Measurements from ENCODE around the gene FAM53B.

FAM53B gene

GRCh38 chr10:124605856-124606812, 138.0 kb downstream of the FAM53B start:
- DNase-seq, result no peak

GRCh38 chr10:124605481-124605855, 138.7 kb downstream of the FAM53B start:
- no peak for DNase-seq

- DNase-seq, result no peak
Observed at GRCh38 chr10:124605001-124605370, 139.2 kb downstream of the FAM53B start.

GRCh38 chr10:124604214-124605000, 139.8 kb downstream of the FAM53B start:
- DNase-seq, result no peak

GRCh38 chr10:124603376-124604213, 140.6 kb downstream of the FAM53B start:
- no peak for DNase-seq

DNA sequence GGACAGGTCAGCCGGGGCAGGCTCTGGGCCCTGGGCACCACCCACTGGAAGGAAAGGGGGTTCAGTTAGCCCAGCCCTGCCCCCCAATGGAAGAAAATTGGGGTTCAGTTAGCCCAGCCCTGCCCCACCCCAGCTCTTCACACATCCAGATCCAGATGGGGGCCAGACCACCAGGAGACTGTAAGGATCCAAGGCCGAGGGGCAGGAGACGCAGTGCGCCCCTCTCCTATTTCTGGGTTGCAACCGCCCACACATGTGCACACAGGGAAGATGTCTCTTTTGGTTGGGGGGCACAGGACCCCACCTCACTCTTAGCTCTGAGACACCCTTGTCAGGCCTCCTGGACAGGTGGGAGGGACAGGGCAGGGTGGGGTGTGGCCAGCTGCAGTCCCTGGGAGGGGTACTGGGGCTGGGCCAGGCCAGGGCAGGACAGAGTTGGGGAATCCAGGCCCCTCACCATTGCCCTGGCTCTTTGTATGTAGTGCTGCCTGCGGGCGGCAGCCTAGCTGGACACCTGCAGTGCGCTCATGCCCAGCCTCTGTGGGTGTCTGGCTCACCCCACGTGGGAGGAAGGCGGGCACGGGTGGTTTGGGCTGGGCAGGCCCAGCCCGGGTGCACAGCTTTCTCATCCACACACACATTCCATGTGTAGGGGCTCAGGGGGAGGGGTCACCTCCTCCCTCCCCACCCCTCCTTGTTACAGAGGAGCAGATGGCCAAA, 141.4 kb downstream of the FAM53B start:
- no peak for DNase-seq

DNA sequence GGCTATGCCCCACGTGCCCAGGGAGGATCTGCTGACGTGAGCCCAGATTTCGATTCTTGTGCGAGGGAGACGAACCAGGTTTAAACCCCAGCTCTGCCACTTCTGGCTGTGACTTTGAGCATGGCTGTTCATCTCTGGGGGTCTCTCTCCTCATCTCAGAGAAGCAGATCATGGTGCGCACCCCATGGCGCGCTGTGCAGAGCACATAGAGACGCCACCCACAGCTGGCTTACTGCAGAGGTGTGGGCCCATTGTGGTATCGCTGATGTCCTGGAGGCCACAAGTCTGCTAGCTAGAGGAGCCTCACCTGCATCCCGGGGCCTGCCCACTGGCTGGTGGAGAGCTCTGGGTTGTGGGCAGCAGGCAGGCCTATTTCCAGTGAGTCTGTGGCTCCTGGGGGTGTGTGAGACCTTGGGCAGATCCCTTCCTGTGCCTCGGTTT, 142.0 kb downstream of the FAM53B start:
- DNase-seq, result no peak

- no peak for DNase-seq
Observed at GRCh38 chr10:124601431-124602120, 142.6 kb downstream of the FAM53B start.

DNA sequence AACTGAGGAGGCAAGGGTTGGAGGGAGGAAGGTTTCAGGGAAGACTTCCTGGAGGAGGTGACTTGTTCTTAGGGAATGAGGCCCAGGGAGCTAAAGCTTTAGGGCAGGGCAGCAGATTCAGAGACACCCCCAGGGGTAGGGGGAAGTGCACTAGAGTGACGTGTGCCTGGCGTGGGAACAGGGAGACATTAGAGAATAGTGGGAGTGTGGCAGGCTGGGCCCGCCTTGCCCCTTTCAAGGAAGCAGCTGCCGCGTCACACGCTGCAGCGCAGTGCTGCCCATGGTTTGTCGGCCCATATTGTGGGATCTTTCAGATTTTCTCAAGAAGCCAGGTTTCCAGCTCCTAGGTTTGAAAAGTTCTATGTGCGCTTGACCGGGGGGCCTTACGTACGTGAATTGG, 143.2 kb downstream of the FAM53B start:
- no peak for DNase-seq

- DNase-seq, result no peak
Observed at GRCh38 chr10:124600051-124600880, 143.9 kb downstream of the FAM53B start.

DNA sequence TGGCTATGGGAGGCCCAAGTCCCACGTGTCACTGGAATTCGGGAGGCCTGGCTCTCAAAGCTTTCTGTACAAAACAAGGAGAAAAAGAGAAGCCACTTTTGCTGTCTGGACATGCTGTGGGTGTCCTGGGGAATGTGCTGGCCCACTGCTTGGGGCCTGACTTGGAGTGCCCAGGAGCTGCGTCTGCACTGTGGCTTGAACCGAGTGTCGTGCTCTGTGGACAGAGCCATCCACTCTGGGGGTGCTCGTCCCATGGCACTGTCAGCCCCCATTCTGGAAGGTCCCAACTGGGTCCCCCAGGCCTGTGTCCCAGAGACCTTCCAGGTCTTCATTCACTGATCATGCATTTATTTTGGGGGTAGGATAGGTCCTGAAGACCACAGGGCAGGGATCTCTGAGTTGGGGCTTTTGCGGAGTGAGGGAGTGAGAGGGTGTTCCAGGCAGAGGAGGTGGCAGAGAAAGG, 144.6 kb downstream of the FAM53B start:
- DNase-seq, result no peak

DNA sequence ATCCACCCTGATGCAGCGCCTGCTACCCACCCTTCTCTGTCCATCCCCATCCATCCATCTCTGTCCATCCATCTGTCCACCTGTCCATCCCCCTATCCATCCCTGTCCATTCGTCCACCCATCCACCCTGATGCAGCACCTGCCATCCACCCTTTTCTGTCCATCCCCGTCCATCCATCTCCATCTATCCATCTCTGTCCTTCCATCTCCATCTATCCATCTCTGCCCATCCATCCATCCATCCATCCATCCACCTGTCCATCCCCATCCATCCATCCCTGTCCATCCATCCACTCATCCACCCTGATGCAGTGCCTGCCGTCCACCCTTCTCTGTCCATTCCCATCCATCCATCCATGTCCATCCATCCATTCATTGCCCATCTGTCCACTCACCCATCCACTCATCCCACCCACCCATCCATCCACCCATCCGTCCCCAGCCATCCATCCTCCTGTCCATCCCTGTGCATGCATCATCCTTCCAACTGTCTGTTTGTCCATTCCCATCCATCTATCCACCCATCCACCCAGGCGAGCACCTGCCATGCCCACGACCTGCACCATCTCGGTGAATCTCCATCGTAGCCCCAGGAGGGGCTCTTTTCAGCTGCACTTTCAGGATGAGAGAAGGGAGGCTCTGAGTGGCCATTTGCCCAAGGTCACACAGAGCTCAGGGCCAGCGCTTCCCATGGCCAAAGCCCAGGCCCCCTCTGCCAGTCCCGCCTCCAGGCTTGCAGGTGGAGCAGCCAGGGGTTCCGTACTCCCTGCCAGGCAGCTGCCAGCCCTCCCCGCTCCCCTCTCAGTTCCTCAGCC, 145.2 kb downstream of the FAM53B start:
- DNase-seq, result no peak

DNA sequence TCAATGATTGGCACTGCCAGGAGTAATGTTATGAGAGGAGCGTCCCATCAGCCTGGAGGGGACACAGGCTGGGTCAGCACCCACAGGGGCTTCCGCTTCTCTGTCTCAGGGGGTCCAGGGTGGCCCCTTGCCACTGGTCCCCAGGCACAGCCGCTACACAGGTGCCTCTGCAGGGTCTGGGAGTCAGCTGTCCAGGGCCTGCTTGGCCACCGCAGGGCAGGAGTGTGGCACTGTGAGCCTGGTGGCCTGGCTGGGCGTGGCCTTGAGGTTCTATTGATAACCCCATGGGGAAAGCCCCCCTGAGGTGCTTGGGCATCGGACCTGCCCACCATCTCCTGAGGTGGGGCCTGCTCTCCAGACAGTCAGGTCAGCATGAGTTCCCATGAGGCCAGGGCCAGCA, 146.0 kb downstream of the FAM53B start:
- no peak for DNase-seq

GRCh38 chr10:124597846-124598165, 146.4 kb downstream of the FAM53B start:
- DNase-seq, result no peak

- DNase-seq, result no peak
Observed at GRCh38 chr10:124596962-124597845, 147.0 kb downstream of the FAM53B start.

DNA sequence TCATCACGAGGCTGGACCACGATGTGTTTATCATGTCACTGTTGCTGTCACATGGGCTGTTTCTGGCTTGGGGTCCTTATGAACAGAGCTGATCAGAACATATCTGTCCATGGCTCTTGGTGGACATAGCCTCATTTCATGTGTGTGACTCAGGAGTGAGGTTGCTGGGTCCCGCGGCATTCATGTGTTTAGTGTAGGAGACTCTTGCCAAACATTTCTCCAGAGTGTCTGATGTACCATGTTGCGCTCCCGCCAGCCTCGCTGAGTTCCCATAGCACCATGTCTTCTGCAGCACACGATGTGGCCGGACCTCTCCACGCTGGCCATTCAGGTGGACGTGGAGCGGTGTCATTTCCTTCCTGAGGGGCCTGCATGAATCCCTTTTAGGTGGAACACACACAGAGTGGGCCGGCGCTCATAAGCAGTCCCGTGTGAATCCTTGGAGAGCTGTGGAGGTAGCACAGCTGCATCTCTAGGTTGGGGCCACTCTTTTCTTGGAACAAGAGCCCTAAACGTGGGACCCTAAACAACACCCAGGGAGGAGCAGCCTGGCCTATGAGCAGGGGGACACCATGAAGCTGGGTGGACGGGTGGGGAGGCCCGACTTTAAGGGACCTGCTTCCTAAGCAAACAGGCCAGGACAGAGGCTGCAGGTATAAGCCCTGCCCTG, 147.9 kb downstream of the FAM53B start:
- DNase-seq, result no peak

GRCh38 chr10:124595143-124595883, 148.9 kb downstream of the FAM53B start:
- no peak for DNase-seq

GRCh38 chr10:124594240-124594639, 149.9 kb downstream of the FAM53B start:
- no peak for DNase-seq

Measured in activated naive CD4-positive, alpha-beta T cell treated with anti-CD3 and anti-CD28 coated beads, Interleukin-2, amount 50 U/mL, for 16 hours (primary cell).